Stimulated activated naive CD8-positive, alpha-beta T cell treated with anti-CD3 and anti-CD28 coated beads, Interleukin-15, Interleukin-2, amounts not matched to agents 100 ng/mL and 50 ng/mL, for 24 hours (primary cell): ENCODE results near the gene QSOX2.

Experiments
- H3K27ac Mint-ChIP-seq: one replicate; pipeline ENCODE4 v1.8.0; 2021; ENCODE audit warnings: mild to moderate bottlenecking, mixed read lengths
- H3K27me3 Mint-ChIP-seq: one replicate; pipeline ENCODE4 v1.8.0; 2021; ENCODE audit warnings: mixed read lengths
- H3K36me3 Mint-ChIP-seq: one replicate; pipeline ENCODE4 v1.8.0; 2021; ENCODE audit warnings: low read depth, mixed read lengths
- H3K4me1 Mint-ChIP-seq: one replicate; pipeline ENCODE4 v1.8.0; 2021; ENCODE audit warnings: low read depth, mixed read lengths
- H3K4me3 Mint-ChIP-seq: one replicate; pipeline ENCODE4 v1.8.0; 2021; ENCODE audit warnings: mild to moderate bottlenecking, mixed read lengths
- H3K9me3 Mint-ChIP-seq: one replicate; pipeline ENCODE4 v1.8.0; 2021; ENCODE audit warnings: mixed read lengths

The QSOX2 gene

DNA sequence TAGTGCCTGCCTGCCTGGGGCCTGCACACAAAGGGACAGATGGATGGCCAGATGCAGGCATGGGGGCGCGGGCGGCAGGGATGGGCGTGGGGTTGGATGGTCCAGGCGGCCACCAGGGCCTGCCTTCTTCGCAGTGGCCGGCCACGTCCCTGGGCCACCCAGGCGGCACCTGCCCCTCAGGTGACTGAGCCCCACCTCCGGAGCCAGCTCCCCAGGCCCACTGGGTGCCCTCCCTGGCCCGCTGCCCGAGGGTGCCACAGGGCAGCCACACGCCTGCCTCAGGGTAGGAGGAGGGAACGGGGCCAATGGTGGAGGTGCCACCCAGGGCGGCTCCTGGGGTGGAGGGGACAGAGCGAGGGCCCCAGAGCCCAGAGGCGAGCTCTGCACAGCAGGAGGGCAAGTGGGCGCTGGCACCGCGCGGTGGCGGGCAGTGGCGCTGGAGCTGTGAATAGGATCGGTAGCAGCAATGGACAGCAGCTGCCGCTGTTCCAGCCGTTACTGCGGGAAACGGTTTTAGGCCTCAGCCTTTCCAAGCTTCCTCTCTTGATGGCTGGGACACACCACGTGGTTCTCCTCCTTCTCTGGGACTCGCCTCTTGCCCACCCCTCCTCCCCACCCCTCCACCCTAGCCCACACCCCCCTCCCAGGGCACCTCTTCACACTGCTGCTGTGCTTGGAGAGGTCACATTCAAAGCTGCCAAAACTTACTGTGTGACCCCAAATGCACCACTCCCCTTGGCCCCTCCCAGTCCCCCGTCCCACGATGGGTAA is 59.8 kb downstream of the QSOX2 start:
- Mint-ChIP-seq H3K9me3 (no peaks in the 10 kb centered on the region), H3K4me1 (no peaks in the 10 kb centered on the region), H3K4me3 (no peak overlapping the region), H3K27me3 (peaks cover 37% of the 10 kb centered on the region), H3K36me3 (no peaks in the 10 kb centered on the region), H3K27ac (no peak overlapping the region)

GRCh38 chr9:136185066-136185465 is 60.5 kb downstream of the QSOX2 start:
- Mint-ChIP-seq H3K4me1 (no peaks in the 10 kb centered on the region), H3K4me3 (no peak overlapping the region), H3K36me3 (no peaks in the 10 kb centered on the region), H3K27ac (no peak overlapping the region), H3K27me3 (peaks cover 31% of the 10 kb centered on the region), H3K9me3 (no peaks in the 10 kb centered on the region)

- Mint-ChIP-seq H3K4me1 (no peaks in the 10 kb centered on the region), H3K36me3 (no peaks in the 10 kb centered on the region), H3K27me3 (peaks cover 26% of the 10 kb centered on the region), H3K4me3 (no peak overlapping the region), H3K27ac (no peak overlapping the region), H3K9me3 (no peaks in the 10 kb centered on the region)
These were observed 62.7 kb downstream of the QSOX2 start for GRCh38 chr9:136182850-136183422.

DNA sequence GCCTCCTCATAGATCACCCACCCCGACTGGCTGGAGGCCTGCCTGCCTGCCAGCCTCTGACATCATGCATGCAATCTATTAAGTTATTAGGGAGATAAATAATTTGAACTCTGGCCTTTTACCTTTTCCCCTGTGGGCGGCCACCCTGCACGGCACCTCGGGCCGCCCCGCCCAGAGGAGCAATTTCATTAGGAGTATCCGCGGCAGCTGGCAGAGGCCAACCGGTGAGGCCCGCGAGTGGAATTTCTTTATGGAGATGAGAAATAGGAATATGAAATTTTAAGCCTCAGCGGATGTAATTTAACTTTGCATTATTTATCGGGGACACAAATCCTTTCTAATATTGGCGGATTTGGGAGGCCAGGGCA is 63.2 kb downstream of the QSOX2 start:
- Mint-ChIP-seq H3K4me1 (no peaks in the 10 kb centered on the region), H3K9me3 (no peaks in the 10 kb centered on the region), H3K27me3 (peaks cover 21% of the 10 kb centered on the region), H3K36me3 (no peaks in the 10 kb centered on the region), H3K27ac (no peak overlapping the region), H3K4me3 (no peak overlapping the region)

DNA sequence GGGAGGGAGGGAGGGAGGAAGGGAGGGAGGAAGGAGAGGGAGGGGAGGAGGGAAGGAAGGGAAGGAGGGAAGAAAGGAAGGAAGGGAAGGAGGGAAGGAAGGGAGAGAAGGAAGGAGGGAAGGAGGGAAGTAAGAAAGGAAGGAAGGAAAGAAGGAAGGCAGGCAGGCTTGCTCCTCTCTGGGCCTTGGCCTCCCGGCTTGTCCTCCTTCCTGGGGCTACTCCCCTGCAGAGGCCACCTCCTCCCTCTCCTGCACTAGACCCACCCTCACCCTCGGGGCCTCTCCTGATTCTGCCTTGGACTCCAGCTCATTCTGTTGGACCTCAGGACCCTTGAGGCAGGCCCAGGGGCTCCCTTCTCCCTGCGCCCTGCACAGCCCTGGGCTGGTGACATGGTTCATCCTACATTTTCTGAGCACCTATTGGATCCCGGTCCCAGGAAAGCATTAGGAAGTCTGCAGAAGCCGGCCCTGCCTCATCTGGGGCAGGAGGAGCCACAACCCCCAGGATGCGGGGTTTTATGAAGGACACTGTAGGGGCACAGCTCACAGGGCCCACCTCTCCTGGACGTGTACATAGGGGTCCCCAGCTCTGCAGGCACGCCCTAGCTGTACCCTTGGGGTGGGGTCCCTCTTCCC is 63.7 kb downstream of the QSOX2 start:
- H3K4me3 Mint-ChIP-seq = no peak overlapping the region
- no peak overlapping the region for H3K27ac Mint-ChIP-seq
- H3K4me1 Mint-ChIP-seq = no peaks in the 10 kb centered on the region
- H3K27me3 Mint-ChIP-seq = peaks cover 16% of the 10 kb centered on the region
- H3K36me3 Mint-ChIP-seq = no peaks in the 10 kb centered on the region
- no peaks in the 10 kb centered on the region for H3K9me3 Mint-ChIP-seq

DNA sequence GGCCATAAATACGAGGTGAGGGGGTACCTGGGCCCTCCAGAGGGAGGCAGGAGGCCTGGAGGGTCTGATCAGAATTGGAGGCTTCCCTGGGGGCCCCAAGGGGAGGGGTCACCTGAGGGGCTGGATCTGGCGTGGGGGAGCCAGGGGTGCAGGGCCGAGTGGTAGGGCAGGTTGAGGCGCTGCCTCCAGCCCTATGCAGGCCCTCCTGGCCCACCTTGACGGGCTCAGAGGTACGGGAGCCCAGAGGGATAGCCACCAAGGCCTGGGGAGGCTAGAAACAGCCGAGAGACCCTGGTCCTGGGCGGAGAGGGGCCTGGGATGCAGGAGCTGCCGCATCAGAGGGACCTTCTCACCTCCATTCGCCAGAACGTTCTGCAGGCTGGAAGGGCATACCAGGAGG is 65.0 kb downstream of the QSOX2 start:
- H3K4me3 Mint-ChIP-seq = no peak overlapping the region
- no peaks in the 10 kb centered on the region for H3K4me1 Mint-ChIP-seq
- H3K9me3 Mint-ChIP-seq = no peaks in the 10 kb centered on the region
- H3K27ac Mint-ChIP-seq = no peak overlapping the region
- no peaks in the 10 kb centered on the region for H3K36me3 Mint-ChIP-seq
- H3K27me3 Mint-ChIP-seq = peaks cover 12% of the 10 kb centered on the region

DNA sequence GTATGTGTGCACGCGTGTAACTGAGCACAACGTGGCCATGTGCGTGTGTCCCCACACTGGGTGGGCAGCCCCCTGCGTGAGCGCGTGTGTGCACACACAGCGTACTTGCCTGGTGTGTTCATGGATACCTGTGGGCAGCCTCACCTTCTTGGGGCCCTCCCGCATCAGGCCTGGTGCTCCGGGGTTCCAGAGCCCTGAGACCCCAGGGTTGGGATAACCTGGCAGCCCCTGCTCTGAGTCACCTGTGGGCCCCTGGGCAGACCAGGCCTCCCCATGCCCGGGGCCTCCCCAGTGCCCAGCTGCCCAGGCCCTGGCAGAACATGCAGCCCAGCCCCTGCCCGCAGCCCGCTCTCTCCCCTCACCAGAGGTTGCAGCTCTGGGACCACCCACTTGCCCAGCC is 65.9 kb downstream of the QSOX2 start:
- Mint-ChIP-seq H3K36me3 (no peaks in the 10 kb centered on the region), H3K4me1 (no peaks in the 10 kb centered on the region), H3K4me3 (no peak overlapping the region), H3K9me3 (no peaks in the 10 kb centered on the region), H3K27ac (no peak overlapping the region), H3K27me3 (peaks cover 6% of the 10 kb centered on the region)

DNA sequence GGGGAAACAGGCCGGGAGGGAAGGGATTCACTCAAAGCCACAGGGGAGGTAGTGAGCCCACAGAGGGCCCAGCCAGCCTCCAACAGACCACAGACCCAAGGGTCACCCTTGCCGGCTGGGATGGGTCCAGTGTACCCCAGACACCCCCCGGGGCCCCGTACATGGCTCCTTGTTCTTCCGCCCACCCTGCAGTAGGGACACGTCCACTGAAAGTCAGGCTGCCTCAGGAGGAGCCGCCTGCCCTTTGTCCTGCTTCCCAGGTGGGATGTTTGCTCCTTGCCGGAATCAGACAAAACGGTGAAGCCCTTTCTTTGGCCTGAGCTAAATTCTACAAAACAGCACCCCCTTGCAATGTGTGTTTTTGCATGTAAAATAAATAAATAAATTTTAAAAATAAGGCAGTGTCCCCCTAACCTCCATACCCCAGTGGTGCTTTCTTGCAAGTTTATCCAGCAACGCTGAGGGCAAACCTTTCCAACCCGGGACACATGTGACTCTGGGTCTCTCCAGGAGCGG is 66.5 kb downstream of the QSOX2 start:
- no peak overlapping the region for H3K4me3 Mint-ChIP-seq
- H3K27ac Mint-ChIP-seq = no peak overlapping the region
- peaks cover 3% of the 10 kb centered on the region for H3K27me3 Mint-ChIP-seq
- no peaks in the 10 kb centered on the region for H3K9me3 Mint-ChIP-seq
- H3K4me1 Mint-ChIP-seq = no peaks in the 10 kb centered on the region
- no peaks in the 10 kb centered on the region for H3K36me3 Mint-ChIP-seq

GRCh38 chr9:136178773-136179075 is 66.9 kb downstream of the QSOX2 start:
- H3K9me3 Mint-ChIP-seq = no peaks in the 10 kb centered on the region
- H3K4me1 Mint-ChIP-seq = no peaks in the 10 kb centered on the region
- no peak overlapping the region for H3K27ac Mint-ChIP-seq
- no peaks in the 10 kb centered on the region for H3K36me3 Mint-ChIP-seq
- H3K27me3 Mint-ChIP-seq = peaks cover 3% of the 10 kb centered on the region
- no peak overlapping the region for H3K4me3 Mint-ChIP-seq

DNA sequence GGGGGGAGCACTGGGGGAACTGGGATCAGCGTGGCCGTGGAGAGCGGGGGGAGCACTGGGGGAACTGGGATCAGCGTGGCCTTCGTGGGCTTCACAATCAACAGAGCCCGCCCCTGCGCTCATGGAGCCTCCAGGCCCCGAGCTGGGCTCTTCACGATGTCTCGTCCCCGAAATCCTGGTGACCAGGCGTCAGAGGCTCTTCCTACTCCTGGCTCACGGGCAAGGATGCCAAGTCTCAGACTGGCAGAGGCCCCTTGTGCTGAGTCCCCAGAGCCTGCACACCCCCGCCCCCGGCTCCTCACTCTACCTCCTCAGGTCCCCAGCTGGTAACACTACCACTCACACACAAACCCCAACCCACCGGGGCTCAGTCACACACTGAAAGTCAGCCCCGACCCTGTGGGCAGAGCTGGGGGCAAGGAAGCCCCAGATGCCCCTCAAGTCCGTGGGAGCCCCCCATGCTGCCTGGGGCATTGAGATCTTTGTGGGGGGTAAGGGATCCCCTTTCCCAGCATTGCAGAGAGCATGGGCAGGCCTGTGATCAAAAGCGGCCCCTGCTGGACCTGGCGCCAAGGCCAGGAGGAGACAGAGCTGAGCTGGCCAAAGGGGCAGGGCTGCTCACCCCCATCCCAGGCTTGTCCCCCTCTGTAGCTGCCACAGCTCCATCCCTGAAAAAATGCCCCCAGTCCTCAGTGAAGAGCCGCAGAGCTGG is 67.4 kb downstream of the QSOX2 start:
- H3K27ac Mint-ChIP-seq = no peak overlapping the region
- no peaks in the 10 kb centered on the region for H3K36me3 Mint-ChIP-seq
- H3K4me1 Mint-ChIP-seq = no peaks in the 10 kb centered on the region
- H3K9me3 Mint-ChIP-seq = no peaks in the 10 kb centered on the region
- no peak overlapping the region for H3K4me3 Mint-ChIP-seq
- peaks cover 3% of the 10 kb centered on the region for H3K27me3 Mint-ChIP-seq

GRCh38 chr9:136177224-136177623 is 68.4 kb downstream of the QSOX2 start:
- Mint-ChIP-seq H3K36me3 (no peaks in the 10 kb centered on the region), H3K27ac (no peak overlapping the region), H3K27me3 (no peaks in the 10 kb centered on the region), H3K9me3 (no peaks in the 10 kb centered on the region), H3K4me3 (no peak overlapping the region), H3K4me1 (no peaks in the 10 kb centered on the region)

GRCh38 chr9:136175616-136176197 is 69.9 kb downstream of the QSOX2 start:
- Mint-ChIP-seq H3K9me3 (no peaks in the 10 kb centered on the region), H3K4me3 (no peak overlapping the region), H3K27me3 (peaks cover 6% of the 10 kb centered on the region), H3K27ac (no peak overlapping the region), H3K36me3 (no peaks in the 10 kb centered on the region), H3K4me1 (no peaks in the 10 kb centered on the region)

DNA sequence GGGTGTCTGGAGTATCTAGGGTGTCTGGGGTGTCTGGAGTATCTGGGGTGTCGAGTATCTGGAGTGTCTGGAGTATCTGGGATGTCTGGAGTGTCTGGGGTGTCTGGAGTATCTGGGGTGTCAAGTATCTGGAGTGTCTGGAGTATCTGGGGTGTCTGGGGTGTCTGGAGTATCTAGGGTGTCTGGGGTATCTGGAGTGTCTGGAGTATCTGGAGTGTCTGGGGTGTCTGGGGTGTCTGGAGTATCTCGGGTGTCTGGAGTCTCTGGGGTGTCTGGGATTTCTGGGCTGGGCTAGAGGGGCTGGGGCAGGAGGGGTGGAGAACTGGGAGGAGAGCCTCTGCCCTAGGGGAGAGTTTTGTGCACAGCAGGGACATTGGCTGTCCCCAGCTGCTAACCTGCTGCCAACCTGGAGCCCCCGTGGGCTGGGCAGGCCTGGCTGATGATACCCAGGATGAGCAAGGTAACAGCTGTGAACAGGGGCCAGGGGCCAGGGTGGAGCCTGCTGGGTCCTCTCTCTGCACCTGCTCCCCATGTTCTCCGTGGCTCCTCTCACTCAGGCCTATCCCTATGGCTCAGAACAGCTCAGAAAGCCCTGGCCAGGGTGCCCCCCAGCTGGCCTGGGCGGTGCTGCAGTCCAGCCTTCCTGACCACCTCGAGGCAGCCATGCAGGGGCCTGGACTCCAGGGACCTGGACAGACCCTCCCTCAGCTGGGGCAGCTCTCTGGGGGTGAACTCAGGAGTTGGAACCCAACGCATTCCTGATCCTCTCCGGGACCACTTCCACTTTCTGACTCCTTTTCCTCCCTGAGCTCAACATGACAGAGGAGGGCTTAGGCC is 70.6 kb downstream of the QSOX2 start:
- no peaks in the 10 kb centered on the region for H3K36me3 Mint-ChIP-seq
- H3K4me3 Mint-ChIP-seq = no peak overlapping the region
- H3K27me3 Mint-ChIP-seq = peaks cover 7% of the 10 kb centered on the region
- H3K4me1 Mint-ChIP-seq = no peaks in the 10 kb centered on the region
- no peak overlapping the region for H3K27ac Mint-ChIP-seq
- no peaks in the 10 kb centered on the region for H3K9me3 Mint-ChIP-seq

- no peak overlapping the region for H3K27ac Mint-ChIP-seq
- H3K36me3 Mint-ChIP-seq = no peaks in the 10 kb centered on the region
- no peaks in the 10 kb centered on the region for H3K4me1 Mint-ChIP-seq
- no peak overlapping the region for H3K4me3 Mint-ChIP-seq
- H3K9me3 Mint-ChIP-seq = no peaks in the 10 kb centered on the region
- H3K27me3 Mint-ChIP-seq = peaks cover 10% of the 10 kb centered on the region
These were observed 71.8 kb downstream of the QSOX2 start for GRCh38 chr9:136173648-136174290.
